SK-N-SH treated with all-trans-retinoic acid at 6 μM for 48 hours (cell line): ENCODE data around the gene PPARG.

Experiments
- CREB5 ChIP-seq: fragments of 250-450 bp; sonication (Bioruptor Pico); IDR thresholded peaks from 2 replicates; pipeline ENCODE4 v1.5.1; 2020; ENCODE audit warnings: low read depth, mild to moderate bottlenecking, moderate library complexity
- CSRNP3 ChIP-seq: fragments of 250-450 bp; sonication (Bioruptor Pico); IDR thresholded peaks from 2 replicates; pipeline ENCODE4 v1.5.1; 2021; ENCODE audit warnings: mild to moderate bottlenecking, moderate library complexity
- ZFP3 ChIP-seq: fragments of 250-450 bp; sonication (Bioruptor Pico); IDR thresholded peaks from 2 replicates; pipeline ENCODE4 v1.5.0; 2020; ENCODE audit warnings: mild to moderate bottlenecking, moderate library complexity
- ZFP30 ChIP-seq: fragments of 450-650 bp; formaldehyde crosslinking; IDR thresholded peaks from 2 replicates; pipeline ENCODE4 v1.5.0; 2022; ENCODE audit warnings: mild to moderate bottlenecking, moderate library complexity
- TF ChIP-seq, protein P1 (sequence below): fragments of 250-450 bp; sonication (Bioruptor Pico); IDR thresholded peaks from 2 replicates; pipeline ENCODE4 v1.8.0; 2020; ENCODE audit warnings: mild to moderate bottlenecking, moderate library complexity, borderline replicate concordance

DNA sequence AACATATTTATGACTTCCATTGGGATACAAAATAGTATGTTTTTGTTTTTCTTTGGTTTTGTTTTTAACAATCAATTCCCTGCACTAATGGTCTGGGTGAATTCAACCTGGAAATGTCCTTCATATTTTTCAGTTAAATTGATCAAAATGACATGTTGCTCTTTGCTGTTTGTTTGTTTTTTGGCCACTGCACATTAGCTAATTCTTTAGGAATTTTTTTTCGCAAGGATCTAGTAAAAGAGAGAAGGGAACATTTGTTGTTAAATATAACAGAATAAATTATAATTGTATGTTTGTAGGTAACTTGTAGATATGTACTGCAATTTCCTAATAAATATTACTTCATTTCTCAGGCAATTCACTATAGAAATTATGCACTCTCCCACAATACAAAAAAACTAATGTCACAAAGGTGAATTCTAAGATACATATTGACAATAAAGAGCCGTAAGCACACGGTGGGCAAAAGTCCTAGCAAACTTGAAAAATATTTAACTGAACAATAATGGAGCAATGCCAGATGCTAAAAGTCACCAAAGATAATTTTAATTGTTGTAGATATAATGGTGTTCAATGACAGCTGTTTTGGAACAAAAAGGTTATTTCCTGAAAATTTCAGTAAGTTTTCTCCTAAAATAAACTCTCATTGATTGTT is 21.4 kb upstream of the PPARG start:
- TF ChIP-seq, protein P1, sequence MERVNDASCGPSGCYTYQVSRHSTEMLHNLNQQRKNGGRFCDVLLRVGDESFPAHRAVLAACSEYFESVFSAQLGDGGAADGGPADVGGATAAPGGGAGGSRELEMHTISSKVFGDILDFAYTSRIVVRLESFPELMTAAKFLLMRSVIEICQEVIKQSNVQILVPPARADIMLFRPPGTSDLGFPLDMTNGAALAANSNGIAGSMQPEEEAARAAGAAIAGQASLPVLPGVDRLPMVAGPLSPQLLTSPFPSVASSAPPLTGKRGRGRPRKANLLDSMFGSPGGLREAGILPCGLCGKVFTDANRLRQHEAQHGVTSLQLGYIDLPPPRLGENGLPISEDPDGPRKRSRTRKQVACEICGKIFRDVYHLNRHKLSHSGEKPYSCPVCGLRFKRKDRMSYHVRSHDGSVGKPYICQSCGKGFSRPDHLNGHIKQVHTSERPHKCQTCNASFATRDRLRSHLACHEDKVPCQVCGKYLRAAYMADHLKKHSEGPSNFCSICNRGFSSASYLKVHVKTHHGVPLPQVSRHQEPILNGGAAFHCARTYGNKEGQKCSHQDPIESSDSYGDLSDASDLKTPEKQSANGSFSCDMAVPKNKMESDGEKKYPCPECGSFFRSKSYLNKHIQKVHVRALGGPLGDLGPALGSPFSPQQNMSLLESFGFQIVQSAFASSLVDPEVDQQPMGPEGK (CRISPR knock-in tag) = no peak
- TF ChIP-seq ZFP3 = no peak
- TF ChIP-seq CSRNP3 (CRISPR knock-in tag) = no peak
- TF ChIP-seq ZFP30 (CRISPR knock-in tag) = no peak
- TF ChIP-seq CREB5 (CRISPR knock-in tag) = no peak
